ENCODE data around the gene CRMP1.

- TF ChIP-seq CTCF (IDR thresholded peaks at IDR 0.05; ENCODE audit: low read depth, low read length), result no peak
- TF ChIP-seq POLR2A (IDR thresholded peaks at IDR 0.05; ENCODE audit: extremely low read depth, insufficient read length), result no peak
Measured at GRCh38 chr4:5791654-5792053, 101.2 kb downstream of the CRMP1 start.
